ENCODE measurements around the gene AK3.
"Not testable (repeated sequence)": the region's sequence is repeated elsewhere in the genome, so short reads cannot be mapped to it uniquely, and the experiment has no call there.

AK3 gene

DNA sequence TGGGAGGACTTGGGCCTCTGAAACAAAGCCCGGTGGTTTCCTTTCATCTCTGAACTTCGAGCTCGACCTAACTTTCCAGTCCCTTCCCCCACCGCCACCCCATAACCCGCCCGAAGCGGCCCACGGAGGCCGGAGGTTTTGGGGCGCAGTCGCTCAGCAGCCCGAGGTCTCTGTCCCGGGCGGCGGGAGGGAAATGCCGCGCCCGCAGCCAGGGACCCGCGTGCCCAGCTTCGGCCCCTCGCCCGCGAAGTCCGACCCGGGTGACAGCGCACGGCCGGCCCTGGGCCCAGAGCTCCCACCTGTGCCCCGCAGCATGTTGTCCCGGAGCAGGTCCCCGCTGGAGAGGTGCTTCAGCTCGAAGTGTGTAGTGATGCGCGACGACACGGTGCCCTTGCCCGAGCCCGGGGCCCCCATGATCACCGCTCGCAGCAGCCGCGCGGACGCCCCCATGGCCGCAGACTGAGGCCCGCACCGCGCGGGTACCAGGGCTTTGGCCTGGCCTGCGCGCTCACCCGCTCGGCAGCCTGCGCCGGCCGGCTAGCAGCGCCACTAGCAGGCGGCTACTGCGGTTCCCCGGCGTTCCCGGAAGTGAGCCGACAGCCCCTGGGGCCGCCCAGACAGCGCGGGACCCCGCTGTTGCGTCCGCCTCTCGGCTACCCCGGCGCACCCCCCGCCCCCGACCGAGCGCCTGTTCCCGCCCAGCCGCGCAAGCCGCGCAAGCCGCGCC lies at the start of gene AK3:
Gene AK3 (minus strand): TSS at position 565 of the 727 bp plus-strand sequence. CDS start 115 bp downstream, at position 450.
- peak; percentile 87 for DNase-seq (ENCODE audit: low read depth)

DNA sequence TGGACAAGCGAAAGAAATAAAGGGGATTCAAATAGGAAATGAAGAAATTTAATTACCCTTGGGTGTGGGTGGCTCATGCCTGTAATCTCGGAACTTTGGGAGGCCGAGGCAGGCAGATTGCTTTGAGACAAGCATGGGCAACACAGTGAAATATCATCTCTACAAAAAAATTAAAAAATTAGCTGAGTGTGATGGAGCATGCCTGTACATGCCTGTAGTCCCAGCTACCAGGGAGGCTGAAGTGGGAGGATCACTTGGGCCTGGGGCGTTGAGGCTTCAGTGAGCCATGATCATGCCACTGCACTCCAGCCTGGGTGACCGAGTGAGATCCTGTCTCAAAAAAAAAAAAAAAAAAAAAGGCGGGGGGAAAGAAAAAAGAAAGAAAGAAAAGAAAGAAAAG lies 47.7 kb upstream of the AK3 start:
- no peak for DNase-seq (ENCODE audit: low read depth)

GRCh38 chr9:4787876-4788275 lies 46.9 kb upstream of the AK3 start:
- no peak for DNase-seq (ENCODE audit: low read depth)

DNA sequence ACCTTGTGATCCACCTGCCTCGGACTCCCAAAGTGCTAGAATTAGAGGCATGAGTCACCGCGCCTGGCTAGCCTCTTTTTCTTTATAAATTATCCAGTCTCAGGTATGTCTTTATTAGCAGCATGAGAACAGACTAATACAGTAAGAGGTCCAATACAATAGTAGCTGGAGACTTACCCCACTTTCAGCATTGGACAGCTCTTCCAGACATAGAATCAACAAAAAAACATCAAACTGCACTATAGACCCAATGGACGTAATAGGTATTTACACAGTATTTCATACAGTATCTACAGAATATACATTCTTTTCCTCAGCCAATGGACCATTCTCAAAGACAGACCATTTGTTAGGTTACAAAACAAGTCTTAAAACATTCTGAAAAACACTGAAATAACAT lies 45.6 kb upstream of the AK3 start:
- no peak for DNase-seq (ENCODE audit: low read depth)

- no peak for DNase-seq (ENCODE audit: low read depth)
These were observed 43.4 kb upstream of the AK3 start for GRCh38 chr9:4784403-4784802.

DNA sequence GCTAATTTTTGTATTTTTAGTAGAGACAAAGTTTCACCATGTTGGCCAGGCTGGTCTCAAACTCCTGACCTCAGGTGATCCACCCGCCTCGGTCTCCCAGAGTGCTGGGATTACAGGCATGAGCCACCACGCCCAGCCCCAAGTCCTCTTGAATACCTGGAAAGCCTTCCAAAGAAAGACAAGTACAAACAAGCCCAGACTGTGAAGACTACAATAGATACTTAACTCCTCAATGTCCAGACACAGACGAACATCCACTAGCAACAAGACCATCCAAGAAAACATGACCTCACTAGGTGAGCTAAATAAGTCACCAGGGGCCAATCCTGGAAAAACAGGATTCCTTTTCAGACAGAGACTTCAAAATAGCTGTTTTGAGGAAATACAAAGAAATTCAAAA lies 42.2 kb upstream of the AK3 start:
- DNase-seq (ENCODE audit: low read depth), result not testable (repeated sequence)

- DNase-seq (ENCODE audit: low read depth), result no peak
These were observed 40.4 kb upstream of the AK3 start for GRCh38 chr9:4781408-4781807.

- no peak for DNase-seq (ENCODE audit: low read depth)
These were observed 39.6 kb upstream of the AK3 start for GRCh38 chr9:4780651-4781050.

DNA sequence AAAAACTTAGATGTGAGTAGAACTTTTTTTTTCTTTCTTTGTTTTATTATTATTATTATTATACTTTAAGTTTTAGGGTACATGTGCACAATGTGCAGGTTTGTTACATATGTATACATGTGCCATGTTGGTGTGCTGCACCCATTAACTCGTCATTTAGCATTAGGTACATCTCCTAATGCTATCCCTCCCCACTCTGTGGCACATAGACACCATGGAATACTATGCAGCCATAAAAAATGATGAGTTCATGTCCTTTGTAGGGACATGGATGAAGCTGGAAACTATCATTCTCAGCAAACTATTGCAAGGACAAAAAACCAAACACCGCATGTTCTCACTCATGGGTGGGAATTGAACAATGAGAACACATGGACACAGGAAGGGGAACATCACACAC lies 34.0 kb upstream of the AK3 start:
- DNase-seq (ENCODE audit: low read depth), result not testable (repeated sequence)

DNA sequence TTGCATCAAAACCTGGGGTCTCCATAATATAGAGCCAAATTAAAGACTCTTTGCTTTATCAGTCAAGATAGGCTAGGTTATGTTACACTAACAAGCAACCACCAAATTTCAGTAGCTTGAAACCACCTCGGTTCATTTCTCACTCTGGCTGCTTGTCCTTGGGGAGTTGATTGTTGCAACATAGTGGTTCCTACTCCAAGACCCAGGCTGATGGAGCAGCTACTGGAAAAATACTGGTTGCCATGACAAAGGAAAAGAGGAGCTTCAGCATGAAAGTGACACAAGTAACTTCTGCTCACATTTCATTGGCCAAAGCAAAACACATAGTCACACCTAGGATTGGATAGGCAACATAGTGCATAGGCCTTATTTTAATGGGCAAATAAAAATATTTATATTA lies 33.2 kb upstream of the AK3 start:
- DNase-seq (ENCODE audit: low read depth), result peak; percentile 64

GRCh38 chr9:4771788-4772187 lies 30.8 kb upstream of the AK3 start:
- DNase-seq (ENCODE audit: low read depth), result no peak

GRCh38 chr9:4769321-4770080 lies 28.5 kb upstream of the AK3 start:
- DNase-seq (ENCODE audit: low read depth), result peak; percentile 44

DNA sequence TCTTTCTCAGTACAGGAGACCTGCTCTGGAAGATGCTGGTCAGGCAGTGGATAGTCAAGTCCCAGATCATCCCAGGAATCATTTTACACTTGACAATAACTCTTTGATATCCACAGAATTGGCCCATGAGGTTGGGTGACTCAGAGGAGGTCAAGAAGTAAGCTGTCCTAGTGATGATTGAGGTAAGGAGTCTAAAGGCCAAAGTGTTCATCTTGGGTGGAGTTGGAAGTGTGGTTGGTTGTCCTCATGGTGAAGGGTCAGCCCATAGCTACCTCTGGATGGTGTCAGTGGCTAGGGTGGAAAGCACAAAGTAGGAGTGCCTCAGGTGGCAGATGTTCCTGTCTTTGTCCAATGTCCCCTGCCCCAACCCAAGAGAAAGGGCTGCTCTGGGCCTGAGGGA lies 27.7 kb upstream of the AK3 start:
- no peak for DNase-seq (ENCODE audit: low read depth)

GRCh38 chr9:4764033-4764432 lies 23.0 kb upstream of the AK3 start:
- no peak for DNase-seq (ENCODE audit: low read depth)

DNA sequence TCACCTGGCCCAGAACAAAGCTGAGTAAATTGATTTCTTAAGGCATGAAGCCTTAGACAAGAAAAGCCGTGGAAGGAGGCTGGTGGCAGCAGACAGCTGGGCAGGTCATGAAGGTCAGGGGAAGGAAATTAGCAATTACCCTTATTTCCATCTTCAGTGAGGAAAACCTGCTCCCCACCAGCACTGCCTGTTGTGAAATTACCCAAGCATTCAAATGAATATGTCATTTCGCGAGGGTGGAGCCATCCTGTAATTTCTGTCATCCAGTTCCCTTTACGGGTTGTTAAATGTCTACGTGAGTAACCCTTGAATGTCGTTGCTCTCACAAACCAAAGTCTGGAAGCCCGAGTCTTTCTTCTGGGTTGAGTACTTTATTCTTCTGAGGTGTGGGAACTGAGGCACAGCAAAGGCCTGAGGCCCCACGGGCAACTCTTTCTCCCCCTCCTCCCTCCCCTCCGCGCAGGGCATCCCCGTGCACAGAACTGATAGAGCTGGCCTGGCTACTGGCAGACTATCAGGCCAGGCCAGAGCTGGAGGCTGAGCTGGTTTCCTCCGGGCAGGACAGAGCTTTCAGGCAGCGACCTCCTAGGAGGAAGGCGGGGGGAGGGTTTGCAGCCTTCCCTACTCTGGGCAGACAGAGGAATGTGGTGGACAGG lies 22.0 kb upstream of the AK3 start:
- peak; percentile 50 for DNase-seq (ENCODE audit: low read depth)

- DNase-seq (ENCODE audit: low read depth), result peak; percentile 77
These were observed 21.3 kb upstream of the AK3 start for GRCh38 chr9:4762108-4762885.

DNA sequence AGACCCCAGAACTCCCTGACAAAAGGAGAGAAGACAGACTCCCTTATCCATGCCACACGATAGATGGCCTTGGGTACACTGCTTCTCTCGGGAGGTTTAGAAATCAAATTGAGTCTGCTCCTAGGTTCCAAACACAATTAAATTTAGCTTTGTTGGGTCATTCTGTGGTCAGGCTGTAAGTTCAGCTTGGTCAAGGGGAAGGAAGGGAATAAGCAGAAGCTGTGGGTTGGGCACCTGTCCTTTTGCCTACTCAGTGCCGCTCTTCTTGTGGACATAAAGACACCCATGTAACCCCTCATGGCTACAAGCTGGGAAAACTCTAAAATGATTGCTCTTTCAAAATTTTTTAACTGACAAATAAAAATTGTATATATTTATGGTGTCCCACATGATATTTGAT lies 19.1 kb upstream of the AK3 start:
- no peak for DNase-seq (ENCODE audit: low read depth)

DNA sequence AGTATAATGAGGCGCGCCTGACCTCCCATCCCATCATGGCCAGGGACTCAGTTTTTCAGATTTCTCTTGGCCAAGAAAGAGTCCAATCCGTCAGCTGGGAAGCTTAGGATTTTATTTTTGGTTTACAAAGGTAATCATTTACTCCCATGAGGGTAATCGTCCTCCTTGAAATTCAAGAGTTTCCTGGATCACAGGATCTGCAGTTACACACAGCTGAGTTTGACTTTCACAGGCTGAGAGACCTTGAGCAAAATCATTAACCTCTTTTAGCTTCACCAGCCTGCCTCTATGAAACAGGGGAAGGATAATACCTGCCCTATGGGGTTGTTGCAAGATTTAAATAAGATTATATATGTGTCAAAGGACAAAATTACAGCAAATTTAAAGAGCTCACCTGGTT lies 15.4 kb upstream of the AK3 start:
- no peak for DNase-seq (ENCODE audit: low read depth)

- no peak for DNase-seq (ENCODE audit: low read depth)
These were observed 14.1 kb upstream of the AK3 start for GRCh38 chr9:4755026-4755609.

GRCh38 chr9:4754530-4754929 lies 13.5 kb upstream of the AK3 start:
- not testable (repeated sequence) for DNase-seq (ENCODE audit: low read depth)

- DNase-seq (ENCODE audit: low read depth), result peak; percentile 47
These were observed 9.1 kb upstream of the AK3 start for GRCh38 chr9:4750023-4750673.

All from iris pigment epithelial cell (primary cell).